ENCODE data around the gene PFKFB4.

Gene PFKFB4

GRCh38 chr3:48521635-48522034 lies 35.0 kb downstream of the PFKFB4 start:
- H3K27ac ChIP-seq, result 0 out of 22 replicates have a peak overlapping the region, but pooled peaks of 1 of the 11 experiments have one; percentile 32
- TF ChIP-seq Cebpa-rat (IDR thresholded peaks at IDR 0.05), result no peak
- H3K4me3 ChIP-seq, result no peak overlapping the region
- H3K27me3 ChIP-seq, result no peaks in the 10 kb centered on the region
- peaks cover 0 to under 1% (median 0%) of the 10 kb centered on the region in 11 experiments; a peak in 1 of 22 replicates for H3K9me3 ChIP-seq (replicated peaks in 1 of 11)
- H3K4me2 ChIP-seq, result peak overlapping the region in 7 of 11 experiments; percentile 12 to 77 (median 26); a peak in 4 of 22 replicates
- H3K9ac ChIP-seq, result no peak overlapping the region
- peaks cover 19 to 94% (median 75%) of the 10 kb centered on the region in 11 experiments; a peak in 19 of 22 replicates for H3K36me3 ChIP-seq
- peaks cover 0 to 5% (median 0%) of the 10 kb centered on the region in 11 experiments; a peak in 2 of 22 replicates for H4K20me1 ChIP-seq
- peaks cover 61 to 96% (median 77%) of the 10 kb centered on the region in 10 experiments for H3K4me1 ChIP-seq

- H3K4me3 ChIP-seq, result no peak overlapping the region
- peaks cover 13 to 74% (median 53%) of the 10 kb centered on the region in 11 experiments; a peak in 17 of 22 replicates for H3K36me3 ChIP-seq
- no peaks in the 10 kb centered on the region for H3K27me3 ChIP-seq
- peak overlapping the region in 7 of 11 experiments; percentile 4 to 56 (median 50); a peak in 12 of 22 replicates for H3K27ac ChIP-seq
- no peaks in the 10 kb centered on the region for H3K9me3 ChIP-seq (replicated peaks in 1 of 11)
- TF ChIP-seq Cebpa-rat (IDR thresholded peaks at IDR 0.05), result no peak
- peak overlapping the region; percentile 37 to 77 (median 56) for H3K4me2 ChIP-seq
- peak overlapping the region in 2 of 11 experiments; percentile 17 to 29; a peak in 5 of 22 replicates for H3K9ac ChIP-seq
- peaks cover 47 to 93% (median 78%) of the 10 kb centered on the region in 10 experiments for H3K4me1 ChIP-seq
- peaks cover 0 to 9% (median 0%) of the 10 kb centered on the region in 11 experiments; a peak in 3 of 22 replicates for H4K20me1 ChIP-seq
Measured at GRCh38 chr3:48519277-48519643, 37.3 kb downstream of the PFKFB4 start.

- Histone ChIP-seq H3K36me3 (peaks cover 12 to 69% (median 48%) of the 10 kb centered on the region in 11 experiments; a peak in 17 of 22 replicates), H3K4me2 (peak overlapping the region; percentile 37 to 77 (median 56)), H3K4me1 (peaks cover 42 to 89% (median 74%) of the 10 kb centered on the region in 10 experiments), H3K27me3 (no peaks in the 10 kb centered on the region), H3K9me3 (replicated peaks in 1 of 11) (no peaks in the 10 kb centered on the region), H4K20me1 (peaks cover 0 to 9% (median 0%) of the 10 kb centered on the region in 11 experiments; a peak in 3 of 22 replicates), H3K4me3 (no peak overlapping the region), H3K9ac (peak overlapping the region in 4 of 11 experiments; percentile 4 to 49 (median 29); a peak in 5 of 22 replicates), H3K27ac (peak overlapping the region in 6 of 11 experiments; percentile 10 to 56 (median 51); a peak in 12 of 22 replicates)
- no peak for TF ChIP-seq Cebpa-rat (IDR thresholded peaks at IDR 0.05)
Measured at GRCh38 chr3:48518638-48519276, 37.8 kb downstream of the PFKFB4 start.

GRCh38 chr3:48518069-48518468 lies 38.5 kb downstream of the PFKFB4 start:
- peak overlapping the region in 5 of 11 experiments; percentile 60 to 77 (median 68); a peak in 4 of 22 replicates for H3K4me2 ChIP-seq
- no peaks in the 10 kb centered on the region for H3K9me3 ChIP-seq (replicated peaks in 1 of 11)
- H3K27me3 ChIP-seq, result no peaks in the 10 kb centered on the region
- TF ChIP-seq Cebpa-rat (IDR thresholded peaks at IDR 0.05), result no peak
- peak overlapping the region in 4 of 11 experiments; percentile 30 to 56 (median 54); a peak in 5 of 22 replicates for H3K27ac ChIP-seq
- H3K36me3 ChIP-seq, result peaks cover 5 to 62% (median 41%) of the 10 kb centered on the region in 11 experiments; a peak in 15 of 22 replicates
- H3K4me3 ChIP-seq, result no peak overlapping the region
- peaks cover 38 to 82% (median 68%) of the 10 kb centered on the region in 10 experiments for H3K4me1 ChIP-seq
- peaks cover 0 to 9% (median 0%) of the 10 kb centered on the region in 11 experiments; a peak in 3 of 22 replicates for H4K20me1 ChIP-seq
- H3K9ac ChIP-seq, result peak overlapping the region in 3 of 11 experiments; percentile 4 to 49 (median 29); a peak in 1 of 22 replicates

- peaks cover 0 to 9% (median 0%) of the 10 kb centered on the region in 11 experiments; a peak in 3 of 22 replicates for H4K20me1 ChIP-seq
- H3K9ac ChIP-seq, result peak overlapping the region in 1 of 11 experiments; percentile 7; a peak in 3 of 22 replicates
- no peak for TF ChIP-seq Cebpa-rat (IDR thresholded peaks at IDR 0.05)
- peaks cover 0 to 52% (median 35%) of the 10 kb centered on the region in 11 experiments; a peak in 15 of 22 replicates for H3K36me3 ChIP-seq
- H3K9me3 ChIP-seq (replicated peaks in 1 of 11), result no peaks in the 10 kb centered on the region
- H3K27me3 ChIP-seq, result no peaks in the 10 kb centered on the region
- H3K4me1 ChIP-seq, result peaks cover 38 to 68% (median 60%) of the 10 kb centered on the region in 10 experiments
- H3K4me3 ChIP-seq, result no peak overlapping the region
- H3K4me2 ChIP-seq, result peak overlapping the region; percentile 1 to 64 (median 28); a peak in 14 of 22 replicates
- no peak overlapping the region for H3K27ac ChIP-seq
Measured at GRCh38 chr3:48516571-48516970, 40.0 kb downstream of the PFKFB4 start.

GRCh38 chr3:48514431-48515227 lies 42.0 kb downstream of the PFKFB4 start:
- Histone ChIP-seq H3K27ac (no peak overlapping the region), H3K36me3 (peaks cover 0 to 33% (median 16%) of the 10 kb centered on the region in 11 experiments; a peak in 10 of 22 replicates), H3K4me2 (peak overlapping the region in 9 of 11 experiments; percentile 14 to 59 (median 50); a peak in 16 of 22 replicates), H3K9me3 (replicated peaks in 1 of 11) (no peaks in the 10 kb centered on the region), H3K9ac (peak overlapping the region in 4 of 11 experiments; percentile 5 to 42 (median 26); a peak in 3 of 22 replicates), H3K4me3 (no peak overlapping the region), H4K20me1 (peaks cover 0 to 9% (median 0%) of the 10 kb centered on the region in 11 experiments; a peak in 3 of 22 replicates), H3K27me3 (no peaks in the 10 kb centered on the region), H3K4me1 (peaks cover 30 to 54% (median 41%) of the 10 kb centered on the region in 10 experiments)
- TF ChIP-seq Cebpa-rat (IDR thresholded peaks at IDR 0.05), result no peak

GRCh38 chr3:48511551-48511950 lies 45.1 kb downstream of the PFKFB4 start:
- peaks cover 37 to 62% (median 47%) of the 10 kb centered on the region in 10 experiments for H3K4me1 ChIP-seq
- H3K9me3 ChIP-seq (replicated peaks in 1 of 11), result no peaks in the 10 kb centered on the region
- no peak for TF ChIP-seq Cebpa-rat (IDR thresholded peaks at IDR 0.05)
- H3K9ac ChIP-seq, result no peak overlapping the region
- no peaks in the 10 kb centered on the region for H3K27me3 ChIP-seq
- H4K20me1 ChIP-seq, result peaks cover 0 to 9% (median 0%) of the 10 kb centered on the region in 11 experiments; a peak in 1 of 22 replicates
- H3K4me2 ChIP-seq, result no peak overlapping the region
- H3K27ac ChIP-seq, result no peak overlapping the region
- no peak overlapping the region for H3K4me3 ChIP-seq
- peaks cover 0 to 5% (median 0%) of the 10 kb centered on the region in 11 experiments; a peak in 2 of 22 replicates for H3K36me3 ChIP-seq
